GM23338 (cell line): Measurements from ENCODE around the gene ADGRB3. TPM values are rescaled to one million over a fixed set of nuclear protein-coding genes. Genes with fewer than 3 reads are reported as not detected.
A peak's percentile ranks its signal among the peaks of the same experiment; 100 is the strongest.

ENCODE experiments used
- ATAC-seq: fragments of 200-7000 bp; cut with Tn5 transposase; 3 replicates; pipeline ENCODE4 v1.9.1; 2020
- DNase-seq: peaks from one replicate; pipeline ENCODE4 v3.0.0-alpha.2; 2015; ENCODE audit warnings: low spot score
- H2AFZ ChIP-seq: fragments of 200-600 bp; sonication (generic); 2 replicates; pipeline ENCODE4 v1.8.0; 2016; ENCODE audit warnings: antibody characterized with exemption, mild to moderate bottlenecking, moderate library complexity
- H3F3A ChIP-seq: fragments of 200-600 bp; sonication (generic); replicated peaks from 2 replicates; pipeline ENCODE4 v1.8.0; 2017; ENCODE audit warnings: antibody characterized with exemption, mixed run types, low read depth
- H3K27ac ChIP-seq: fragments of 200-600 bp; sonication (generic); 2 replicates; pipeline ENCODE4 v1.6.1; 2016; ENCODE audit warnings: low read depth
- H3K27me3 ChIP-seq: fragments of 200-600 bp; sonication (generic); 2 replicates; pipeline ENCODE4 v1.8.0; 2016; ENCODE audit warnings: mild to moderate bottlenecking, mixed run types, moderate library complexity; ENCODE audit not compliant: insufficient read depth
- H3K36me3 ChIP-seq: fragments of 200-600 bp; sonication (generic); 2 replicates; pipeline ENCODE4 v1.8.0; 2016; ENCODE audit warnings: mild to moderate bottlenecking; ENCODE audit not compliant: insufficient read depth
- H3K4me1 ChIP-seq: fragments of 200-600 bp; sonication (generic); 2 replicates; pipeline ENCODE4 v1.8.0; 2016; ENCODE audit warnings: mild to moderate bottlenecking, moderate library complexity; ENCODE audit not compliant: insufficient read depth
- H3K4me2 ChIP-seq: fragments of 200-600 bp; sonication (generic); 2 replicates; pipeline ENCODE4 v1.7.1; 2017; ENCODE audit warnings: mixed run types
- H3K4me3 ChIP-seq: fragments of 200-600 bp; sonication (generic); 2 replicates; pipeline ENCODE4 v1.6.1; 2016; ENCODE audit warnings: mixed run types
- H3K79me2 ChIP-seq: fragments of 200-600 bp; sonication (generic); replicated peaks from 2 replicates; pipeline ENCODE4 v1.8.0; 2017; ENCODE audit warnings: mild to moderate bottlenecking; ENCODE audit not compliant: insufficient read depth
- H3K9me2 ChIP-seq: fragments of 200-600 bp; sonication (generic); 2 replicates; pipeline ENCODE4 v1.8.0; 2017; ENCODE audit not compliant: insufficient read depth
- H4K20me1 ChIP-seq: fragments of 200-600 bp; sonication (generic); replicated peaks from 2 replicates; pipeline ENCODE4 v1.8.0; 2017; ENCODE audit warnings: mild to moderate bottlenecking; ENCODE audit not compliant: insufficient read depth
- H3K27ac Mint-ChIP-seq: 2 replicates; pipeline ENCODE4 v1.8.0; 2020; ENCODE audit warnings: inconsistent platforms, mild to moderate bottlenecking, moderate library complexity, mixed read lengths
- H3K27me3 Mint-ChIP-seq: 3 replicates; pipeline ENCODE4 v1.8.0; 2022; ENCODE audit warnings: low read depth, mild to moderate bottlenecking, moderate library complexity, mixed read lengths, inconsistent platforms; ENCODE audit not compliant: insufficient read depth, poor library complexity
- H3K36me3 Mint-ChIP-seq: 3 replicates; pipeline ENCODE4 v1.8.0; 2021; ENCODE audit warnings: low read depth, mild to moderate bottlenecking, inconsistent platforms, moderate library complexity, mixed read lengths
- H3K4me1 Mint-ChIP-seq: 3 replicates; pipeline ENCODE4 v1.8.0; 2020; ENCODE audit warnings: mild to moderate bottlenecking, inconsistent platforms, mixed read lengths
- H3K4me3 Mint-ChIP-seq: 3 replicates; pipeline ENCODE4 v1.8.0; 2021; ENCODE audit warnings: moderate library complexity, mild to moderate bottlenecking, inconsistent platforms, mixed read lengths
- H3K9me3 Mint-ChIP-seq: 3 replicates; pipeline ENCODE4 v1.8.0; 2020; ENCODE audit warnings: moderate library complexity, mild to moderate bottlenecking, inconsistent platforms, mixed read lengths
- CREB1 ChIP-seq: fragments of 250-450 bp; sonication (Bioruptor Pico); IDR thresholded peaks from 2 replicates; pipeline ENCODE4 v1.5.0; 2020; ENCODE audit warnings: low read depth, mild to moderate bottlenecking, moderate library complexity
- EZH2 ChIP-seq: fragments of 200-600 bp; sonication (generic); IDR thresholded peaks from one replicate; pipeline ENCODE4 v1.8.0; 2017; ENCODE audit warnings: antibody characterized with exemption, mild to moderate bottlenecking, low read depth; ENCODE audit not compliant: unreplicated experiment
- EZH2phosphoT487 ChIP-seq: fragments of 200-600 bp; sonication (generic); IDR thresholded peaks from one replicate; pipeline ENCODE4 v1.8.1; 2018; ENCODE audit warnings: antibody characterized with exemption; ENCODE audit not compliant: unreplicated experiment
- JUNB ChIP-seq: IDR thresholded peaks from one replicate; pipeline ENCODE4 v1.6.1; 2016; ENCODE audit warnings: antibody characterized with exemption; ENCODE audit not compliant: unreplicated experiment
- NANOG ChIP-seq: IDR thresholded peaks from 2 replicates; pipeline ENCODE4 v1.6.1; 2016; ENCODE audit warnings: antibody characterized with exemption, borderline replicate concordance
- POLR2AphosphoS5 ChIP-seq: IDR thresholded peaks from 2 replicates; pipeline ENCODE4 v1.6.1; 2016; ENCODE audit warnings: antibody characterized with exemption, low read depth
- ZNF331 ChIP-seq: fragments of 250-450 bp; sonication (Bioruptor Pico); IDR thresholded peaks from 2 replicates; pipeline ENCODE4 v1.5.0; 2020; ENCODE audit warnings: low read depth, mild to moderate bottlenecking, moderate library complexity
- ZNF462 ChIP-seq: fragments of 250-450 bp; sonication (Bioruptor Pico); IDR thresholded peaks from 2 replicates; pipeline ENCODE4 v1.5.0; 2020; ENCODE audit warnings: mild to moderate bottlenecking, moderate library complexity
- polyA plus RNA-seq: library from polyadenylated mRNA; unstranded; fragments of >200 nt; fragmentation: Nextera tagmentation; extraction: Ambion mirVana; gene quantifications from 2 replicates; pipeline ENCODE4 v1.2.1, GENCODE V29; 2016
- total RNA-seq: library from RNA; depleted of rRNA; stranded (reverse); fragments of >200 nt; shearing (Covaris generic); gene quantifications from 2 replicates; pipeline ENCODE4 v1.2.3, GENCODE V29; 2014

Gene ADGRB3
- total and polyA plus RNA-seq, 2 experiments from 2014 or later, result 0.92 to 4.0 TPM

DNA sequence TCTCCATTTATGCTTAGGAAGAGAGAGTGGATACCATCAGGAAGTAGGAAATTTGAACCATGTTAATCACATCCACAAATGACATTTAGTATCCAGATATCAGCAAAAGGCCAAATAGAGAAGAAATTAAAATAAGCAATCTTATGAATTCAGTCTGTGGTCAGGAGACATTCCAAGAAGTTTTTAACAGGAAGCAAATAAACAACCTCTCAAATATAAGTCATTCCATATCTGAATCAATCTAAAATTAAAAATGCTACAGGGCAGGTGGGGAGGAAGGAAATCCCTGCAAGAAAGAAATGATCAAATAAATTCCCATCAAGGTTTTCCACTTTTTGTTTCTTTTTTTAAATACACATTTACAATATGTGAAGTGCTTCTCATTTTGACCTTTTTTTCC is 641.1 kb downstream of the ADGRB3 start (continued):
- TF ChIP-seq ZNF462, result no peak

DNA sequence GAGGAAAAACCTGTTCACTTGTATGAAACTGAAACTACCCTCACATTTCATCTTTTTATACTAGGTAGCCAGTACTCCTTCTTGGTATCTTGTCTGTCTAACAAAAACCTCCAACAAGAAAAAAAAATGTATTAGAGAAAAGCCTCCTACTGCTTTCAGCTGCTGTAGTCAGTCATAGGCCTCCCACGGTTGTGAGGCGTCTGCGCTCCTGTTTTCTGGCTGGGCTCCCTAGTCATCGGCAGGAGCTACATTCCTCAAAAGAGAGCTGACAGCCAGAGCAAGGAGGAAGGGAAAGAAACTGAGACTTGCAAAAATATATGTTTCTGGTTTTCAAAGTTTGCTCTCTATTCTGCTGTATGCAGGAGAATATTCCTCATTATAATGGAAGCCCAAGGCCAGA is 644.7 kb downstream of the ADGRB3 start:
- no peaks in the 10 kb centered on the region for H3F3A ChIP-seq
- DNase-seq, result peak; percentile 23
- H3K27me3 ChIP-seq, result no peaks in the 10 kb centered on the region
- no peak overlapping the region for H3K27ac Mint-ChIP-seq
- ATAC-seq, result peak; percentile 75
- no peak overlapping the region for H3K4me3 Mint-ChIP-seq
- no peaks in the 10 kb centered on the region for H3K36me3 ChIP-seq
- peaks cover 15% of the 10 kb centered on the region; the same call in 1 of the 2 replicates for H3K4me1 ChIP-seq
- no peaks in the 10 kb centered on the region for H3K27me3 Mint-ChIP-seq
- no peaks in the 10 kb centered on the region for H3K79me2 ChIP-seq
- no peak overlapping the region; the same call in 1 of the 2 replicates for H2AFZ ChIP-seq
- H3K4me3 ChIP-seq, result no peak overlapping the region
- H3K4me2 ChIP-seq, result no peak overlapping the region
- H4K20me1 ChIP-seq, result no peaks in the 10 kb centered on the region
- peaks cover 14% of the 10 kb centered on the region; the same call in 2 of the 3 replicates for H3K4me1 Mint-ChIP-seq
- TF ChIP-seq ZNF331 (CRISPR knock-in tag) (no peak), EZH2 (no peak), CREB1 (no peak), EZH2phosphoT487 (no peak), POLR2AphosphoS5 (no peak), NANOG (no peak), JUNB (no peak)
- no peaks in the 10 kb centered on the region for H3K9me3 Mint-ChIP-seq
- H3K9me2 ChIP-seq, result 0 out of 2 replicates have a peak, but pooled peaks cover 5% of the 10 kb centered on the region
- H3K36me3 Mint-ChIP-seq, result no peaks in the 10 kb centered on the region
- no peak overlapping the region for H3K27ac ChIP-seq
